GM21447 (cell line): ENCODE measurements around the gene PCDHB16.
"Not testable (repeated sequence)": the region's sequence is repeated elsewhere in the genome, so short reads cannot be mapped to it uniquely, and the experiment has no call there.

Experiments used
- ATAC-seq: cut with Tn5 transposase; IDR thresholded peaks from one replicate; pipeline ENCODE4 v1.9.1; 2021; ENCODE audit not compliant: unreplicated experiment

PCDHB16 gene

DNA sequence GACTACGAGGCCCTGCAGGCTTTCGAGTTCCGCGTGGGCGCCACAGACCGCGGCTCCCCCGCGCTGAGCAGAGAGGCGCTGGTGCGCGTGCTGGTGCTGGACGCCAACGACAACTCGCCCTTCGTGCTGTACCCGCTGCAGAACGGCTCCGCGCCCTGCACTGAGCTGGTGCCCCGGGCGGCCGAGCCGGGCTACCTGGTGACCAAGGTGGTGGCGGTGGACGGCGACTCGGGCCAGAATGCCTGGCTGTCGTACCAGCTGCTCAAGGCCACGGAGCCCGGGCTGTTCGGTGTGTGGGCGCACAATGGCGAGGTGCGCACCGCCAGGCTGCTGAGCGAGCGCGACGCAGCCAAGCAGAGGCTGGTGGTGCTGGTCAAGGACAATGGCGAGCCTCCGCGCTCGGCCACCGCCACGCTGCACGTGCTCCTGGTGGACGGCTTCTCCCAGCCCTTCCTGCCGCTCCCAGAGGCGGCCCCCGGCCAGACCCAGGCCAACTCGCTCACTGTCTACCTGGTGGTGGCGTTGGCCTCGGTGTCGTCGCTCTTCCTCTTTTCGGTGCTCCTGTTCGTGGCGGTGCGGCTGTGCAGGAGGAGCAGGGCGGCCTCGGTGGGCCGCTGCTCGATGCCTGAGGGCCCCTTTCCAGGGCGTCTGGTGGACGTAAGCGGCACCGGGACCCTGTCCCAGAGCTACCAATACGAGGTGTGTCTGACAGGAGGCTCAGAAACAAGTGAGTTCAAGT lies 2.1 kb downstream of the PCDHB16 start:
- ATAC-seq = not testable (repeated sequence)

GRCh38 chr5:141186897-141187512 lies 4.8 kb downstream of the PCDHB16 start, which contains the start of gene PCDHB9:
TSS of gene PCDHB9 (plus strand) at chr5:141187161. CDS start at chr5:141187319, 158 bp downstream.
- ATAC-seq = no peak

DNA sequence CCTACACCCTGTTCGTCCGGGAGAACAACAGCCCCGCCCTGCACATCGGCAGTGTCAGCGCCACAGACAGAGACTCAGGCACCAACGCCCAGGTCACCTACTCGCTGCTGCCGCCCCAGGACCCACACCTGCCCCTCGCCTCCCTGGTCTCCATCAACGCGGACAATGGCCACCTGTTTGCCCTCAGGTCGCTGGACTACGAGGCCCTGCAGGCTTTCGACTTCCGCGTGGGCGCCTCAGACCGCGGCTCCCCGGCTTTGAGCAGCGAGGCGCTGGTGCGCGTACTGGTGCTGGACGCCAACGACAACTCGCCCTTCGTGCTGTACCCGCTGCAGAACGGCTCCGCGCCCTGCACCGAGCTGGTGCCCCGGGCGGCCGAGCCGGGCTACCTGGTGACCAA lies 6.5 kb downstream of the PCDHB16 start:
- not testable (repeated sequence) for ATAC-seq

DNA sequence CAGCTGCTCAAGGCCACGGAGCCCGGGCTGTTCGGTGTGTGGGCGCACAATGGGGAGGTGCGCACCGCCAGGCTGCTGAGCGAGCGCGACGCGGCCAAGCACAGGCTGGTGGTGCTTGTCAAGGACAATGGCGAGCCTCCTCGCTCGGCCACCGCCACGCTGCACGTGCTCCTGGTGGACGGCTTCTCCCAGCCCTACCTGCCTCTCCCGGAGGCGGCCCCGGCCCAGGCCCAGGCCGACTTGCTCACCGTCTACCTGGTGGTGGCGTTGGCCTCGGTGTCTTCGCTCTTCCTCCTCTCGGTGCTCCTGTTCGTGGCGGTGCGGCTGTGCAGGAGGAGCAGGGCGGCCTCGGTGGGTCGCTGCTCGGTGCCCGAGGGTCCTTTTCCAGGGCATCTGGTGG lies 6.9 kb downstream of the PCDHB16 start:
- not testable (repeated sequence) for ATAC-seq

GRCh38 chr5:141192110-141192725 lies 10.0 kb downstream of the PCDHB16 start, which contains the start of gene PCDHB10:
TSS of gene PCDHB10 (plus strand) at chr5:141192353. CDS start at chr5:141192553, 200 bp downstream.
- ATAC-seq = no peak

DNA sequence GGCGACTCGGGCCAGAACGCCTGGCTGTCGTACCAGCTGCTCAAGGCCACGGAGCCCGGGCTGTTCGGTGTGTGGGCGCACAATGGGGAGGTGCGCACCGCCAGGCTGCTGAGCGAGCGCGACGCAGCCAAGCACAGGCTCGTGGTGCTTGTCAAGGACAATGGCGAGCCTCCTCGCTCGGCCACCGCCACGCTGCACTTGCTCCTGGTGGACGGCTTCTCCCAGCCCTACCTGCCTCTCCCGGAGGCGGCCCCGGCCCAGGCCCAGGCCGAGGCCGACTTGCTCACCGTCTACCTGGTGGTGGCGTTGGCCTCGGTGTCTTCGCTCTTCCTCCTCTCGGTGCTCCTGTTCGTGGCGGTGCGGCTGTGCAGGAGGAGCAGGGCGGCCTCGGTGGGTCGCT lies 12.1 kb downstream of the PCDHB16 start:
- ATAC-seq = not testable (repeated sequence)

DNA sequence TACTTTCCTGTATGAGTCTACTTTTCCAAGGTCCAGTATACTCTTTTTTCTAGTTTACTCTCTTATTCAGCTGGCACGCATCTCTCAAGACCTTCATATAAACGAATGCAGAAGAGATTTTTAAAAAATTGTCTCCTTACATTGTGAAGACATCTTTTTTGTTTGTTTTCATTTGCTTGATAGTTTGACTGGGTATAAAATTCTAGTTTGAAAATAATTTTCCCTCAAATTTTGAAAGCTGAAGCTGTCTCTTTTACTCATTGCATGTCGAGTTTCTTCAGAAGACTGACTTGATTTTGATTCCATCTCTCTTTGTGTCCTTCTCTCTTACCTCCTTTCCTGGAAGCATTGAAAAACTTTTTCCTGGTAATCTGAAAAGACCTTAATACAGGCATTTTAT lies 14.2 kb downstream of the PCDHB16 start:
- ATAC-seq = no peak

GRCh38 chr5:141199359-141200235 lies 17.4 kb downstream of the PCDHB16 start, which contains the start of gene PCDHB11:
TSS of gene PCDHB11 (plus strand) at chr5:141199627. CDS start at chr5:141199775, 148 bp downstream.
- no peak for ATAC-seq

GRCh38 chr5:141201126-141201525 lies 18.9 kb downstream of the PCDHB16 start:
- ATAC-seq = not testable (repeated sequence)

DNA sequence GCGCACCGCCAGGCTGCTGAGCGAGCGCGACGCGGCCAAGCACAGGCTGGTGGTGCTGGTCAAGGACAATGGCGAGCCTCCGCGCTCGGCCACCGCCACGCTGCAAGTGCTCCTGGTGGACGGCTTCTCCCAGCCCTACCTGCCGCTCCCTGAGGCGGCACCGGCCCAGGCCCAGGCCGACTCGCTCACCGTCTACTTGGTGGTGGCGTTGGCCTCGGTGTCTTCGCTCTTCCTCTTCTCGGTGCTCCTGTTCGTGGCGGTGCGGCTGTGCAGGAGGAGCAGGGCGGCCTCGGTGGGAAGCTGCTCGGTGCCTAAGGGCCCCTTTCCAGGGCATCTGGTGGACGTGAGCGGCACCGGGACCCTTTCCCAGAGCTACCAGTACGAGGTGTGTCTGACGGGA lies 19.5 kb downstream of the PCDHB16 start:
- not testable (repeated sequence) for ATAC-seq

DNA sequence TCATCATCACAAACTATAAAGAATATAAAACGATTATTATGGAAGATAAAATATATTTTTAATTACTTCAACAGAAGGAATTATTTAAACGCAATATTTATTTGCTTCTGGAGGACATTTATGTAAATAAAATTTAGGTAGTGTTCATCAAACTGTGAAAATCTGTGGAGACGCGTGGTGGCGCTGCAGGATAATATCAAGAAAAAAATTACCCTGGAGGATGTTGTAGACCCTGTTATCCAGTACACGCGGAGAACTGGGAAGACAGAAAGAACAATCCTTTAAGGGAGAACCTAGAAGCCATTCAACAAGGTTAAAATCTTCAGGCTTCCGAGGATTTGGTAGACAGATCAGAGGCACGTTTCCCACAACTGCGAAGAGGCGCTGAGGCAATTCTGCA lies 26.3 kb downstream of the PCDHB16 start, which contains the start of gene PCDHB12:
Gene PCDHB12, plus strand, starts transcription at position 242 of the 400 bp plus-strand sequence. CDS start 189 bp downstream, outside the sequence.
- no peak for ATAC-seq

DNA sequence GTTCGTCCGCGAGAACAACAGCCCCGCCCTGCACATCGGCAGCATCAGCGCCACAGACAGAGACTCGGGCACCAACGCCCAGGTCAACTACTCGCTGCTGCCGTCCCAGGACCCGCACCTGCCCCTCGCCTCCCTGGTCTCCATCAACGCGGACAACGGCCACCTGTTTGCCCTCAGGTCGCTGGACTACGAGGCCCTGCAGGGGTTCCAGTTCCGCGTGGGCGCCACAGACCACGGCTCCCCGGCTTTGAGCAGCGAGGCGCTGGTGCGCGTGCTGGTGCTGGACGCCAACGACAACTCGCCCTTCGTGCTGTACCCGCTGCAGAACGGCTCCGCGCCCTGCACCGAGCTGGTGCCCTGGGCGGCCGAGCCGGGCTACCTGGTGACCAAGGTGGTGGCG lies 28.1 kb downstream of the PCDHB16 start:
- not testable (repeated sequence) for ATAC-seq

- not testable (repeated sequence) for ATAC-seq
These were observed 28.7 kb downstream of the PCDHB16 start for GRCh38 chr5:141210849-141211248.

DNA sequence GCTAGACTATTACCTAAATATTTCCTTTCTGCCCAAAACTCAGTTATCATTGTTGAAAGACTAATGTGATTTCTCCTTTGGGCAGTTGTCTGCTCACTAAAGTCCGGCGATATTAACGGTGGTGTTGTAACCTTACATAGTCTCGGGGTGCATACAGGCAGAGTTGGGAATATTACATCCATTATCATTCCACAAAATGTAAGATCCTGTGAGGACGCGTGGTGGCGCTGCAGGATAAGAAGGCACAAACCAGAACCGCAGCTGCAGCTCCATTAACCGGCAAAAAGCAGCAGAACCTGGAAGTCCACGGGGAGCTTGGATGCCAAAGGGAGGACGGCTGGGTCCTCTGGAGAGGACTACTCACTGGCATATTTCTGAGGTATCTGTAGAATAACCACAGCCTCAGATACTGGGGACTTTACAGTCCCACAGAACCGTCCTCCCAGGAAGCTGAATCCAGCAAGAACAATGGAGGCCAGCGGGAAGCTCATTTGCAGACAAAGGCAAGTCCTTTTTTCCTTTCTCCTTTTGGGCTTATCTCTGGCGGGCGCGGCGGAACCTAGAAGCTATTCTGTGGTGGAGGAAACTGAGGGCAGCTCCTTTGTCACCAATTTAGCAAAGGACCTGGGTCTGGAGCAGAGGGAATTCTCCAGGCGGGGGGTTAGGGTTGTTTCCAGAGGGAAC lies 31.6 kb downstream of the PCDHB16 start, which contains the start of gene PCDHB13:
Gene PCDHB13, plus strand, starts transcription at position 264 of the 684 bp plus-strand sequence. Its CDS starts 205 bp downstream, at position 469.
- not testable (repeated sequence) for ATAC-seq

GRCh38 chr5:141214583-141214982 lies 32.4 kb downstream of the PCDHB16 start:
- ATAC-seq = not testable (repeated sequence)

GRCh38 chr5:141215504-141215903 lies 33.3 kb downstream of the PCDHB16 start:
- ATAC-seq = not testable (repeated sequence)

GRCh38 chr5:141216035-141216434 lies 33.8 kb downstream of the PCDHB16 start:
- not testable (repeated sequence) for ATAC-seq

DNA sequence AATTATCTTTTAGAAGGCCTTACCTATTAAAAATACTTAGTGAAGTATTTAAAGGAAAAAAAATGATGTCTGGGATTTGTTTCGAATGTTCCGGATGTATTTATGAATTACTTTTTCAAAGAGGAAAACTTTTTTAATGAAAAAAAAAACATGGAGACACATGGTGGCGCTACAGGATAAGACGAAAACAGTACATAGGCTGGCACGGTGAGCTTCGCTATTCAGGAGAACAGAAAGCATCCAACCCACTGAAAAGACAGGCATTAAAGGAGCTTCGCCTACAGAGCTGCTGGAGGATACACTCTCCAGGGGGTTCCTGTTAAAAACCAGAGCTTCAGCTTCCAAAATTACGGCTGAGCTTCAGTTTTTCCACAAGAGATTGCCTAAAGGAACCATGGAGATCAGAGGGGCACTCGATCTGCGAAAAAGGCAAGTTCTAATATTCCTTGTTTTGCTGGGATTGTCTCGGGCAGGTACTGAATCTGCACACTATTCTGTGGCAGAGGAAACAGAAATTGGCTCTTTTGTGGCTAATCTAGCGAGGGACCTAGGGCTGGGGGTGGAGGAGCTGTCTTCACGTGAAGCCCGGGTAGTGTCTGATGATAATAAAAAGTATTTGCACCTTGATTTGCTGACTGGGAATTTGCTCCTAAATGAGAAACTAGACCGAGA lies 41.1 kb downstream of the PCDHB16 start, which contains the start of gene PCDHB14:
Gene PCDHB14, plus strand, starts transcription at position 232 of the 672 bp plus-strand sequence. Its CDS starts 163 bp downstream, at position 395.
- no peak for ATAC-seq

- not testable (repeated sequence) for ATAC-seq
These were observed 42.7 kb downstream of the PCDHB16 start for GRCh38 chr5:141224844-141225243.
